Dedifferentiated amniotic fluid mesenchymal stem cell (primary cell): Measurements from ENCODE around the gene ACAN.

ENCODE experiments used
- DNase-seq: peaks from one replicate; pipeline ENCODE4 v3.0.0-alpha.2; 2016; ENCODE audit errors: extremely low spot score

ACAN gene

DNA sequence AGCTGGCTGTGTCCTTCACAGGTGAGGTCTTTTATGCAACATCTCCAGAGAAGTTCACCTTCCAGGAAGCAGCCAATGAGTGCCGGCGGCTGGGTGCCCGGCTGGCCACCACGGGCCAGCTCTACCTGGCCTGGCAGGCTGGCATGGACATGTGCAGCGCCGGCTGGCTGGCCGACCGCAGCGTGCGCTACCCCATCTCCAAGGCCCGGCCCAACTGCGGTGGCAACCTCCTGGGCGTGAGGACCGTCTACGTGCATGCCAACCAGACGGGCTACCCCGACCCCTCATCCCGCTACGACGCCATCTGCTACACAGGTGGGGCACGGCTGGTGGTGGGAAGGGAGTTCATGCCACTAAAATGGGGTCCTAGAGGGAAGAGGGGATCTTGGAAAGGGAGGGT, 40.1 kb downstream of the ACAN start:
- DNase-seq, result no peak

DNA sequence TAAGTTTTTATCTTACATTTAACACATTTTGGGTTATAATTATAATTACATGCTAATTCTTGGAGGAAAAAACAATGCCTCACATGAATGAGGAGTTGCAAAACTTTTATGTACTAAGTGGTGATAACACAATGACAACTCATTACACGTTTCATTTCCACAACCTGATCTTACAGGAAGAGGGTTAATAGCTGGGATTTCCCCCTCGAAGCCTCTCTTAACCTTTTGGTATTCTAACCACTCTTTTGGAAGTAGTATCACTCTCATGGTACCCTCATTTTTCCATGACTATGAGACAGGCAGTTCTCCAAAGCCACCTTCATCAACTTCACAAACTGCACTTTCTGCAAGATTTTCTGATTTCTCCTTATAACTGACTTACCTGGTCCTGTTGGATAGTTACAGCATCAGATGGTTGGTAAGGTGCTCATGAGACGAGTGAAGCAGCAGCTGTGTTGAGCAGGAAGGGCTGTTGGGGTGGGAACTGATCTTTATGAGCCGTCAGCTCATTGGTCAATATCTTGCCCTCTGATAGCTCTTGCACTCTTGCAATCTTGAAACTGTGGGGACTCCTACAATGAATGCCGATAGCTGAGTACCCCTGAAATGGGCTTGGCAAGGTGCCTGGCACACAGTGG, 41.6 kb downstream of the ACAN start:
- DNase-seq, result no peak

DNA sequence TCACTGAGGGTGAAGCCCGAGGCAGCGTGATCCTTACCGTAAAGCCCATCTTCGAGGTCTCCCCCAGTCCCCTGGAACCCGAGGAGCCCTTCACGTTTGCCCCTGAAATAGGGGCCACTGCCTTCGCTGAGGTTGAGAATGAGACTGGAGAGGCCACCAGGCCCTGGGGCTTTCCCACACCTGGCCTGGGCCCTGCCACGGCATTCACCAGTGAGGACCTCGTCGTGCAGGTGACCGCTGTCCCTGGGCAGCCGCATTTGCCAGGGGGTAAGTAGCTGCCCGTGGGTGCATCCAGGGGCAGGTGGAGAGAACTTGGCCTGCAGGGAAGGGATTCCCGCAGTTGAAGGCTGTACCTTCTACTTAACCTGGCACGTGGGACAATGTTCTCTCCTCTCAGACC, 42.4 kb downstream of the ACAN start:
- no peak for DNase-seq

DNA sequence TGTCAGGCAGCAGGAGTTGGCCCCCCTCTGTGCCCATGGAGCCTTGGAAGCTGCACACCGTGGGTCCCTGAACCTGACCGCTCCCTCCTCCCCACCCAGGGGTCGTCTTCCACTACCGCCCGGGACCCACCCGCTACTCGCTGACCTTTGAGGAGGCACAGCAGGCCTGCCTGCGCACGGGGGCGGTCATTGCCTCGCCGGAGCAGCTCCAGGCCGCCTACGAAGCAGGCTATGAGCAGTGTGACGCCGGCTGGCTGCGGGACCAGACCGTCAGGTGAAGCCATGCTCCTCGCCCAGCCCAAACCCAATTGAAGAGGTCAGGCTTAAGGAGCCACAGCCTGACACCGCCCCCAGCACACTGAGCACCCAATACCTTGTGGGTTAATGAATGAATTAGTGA, 43.9 kb downstream of the ACAN start:
- DNase-seq, result no peak

DNA sequence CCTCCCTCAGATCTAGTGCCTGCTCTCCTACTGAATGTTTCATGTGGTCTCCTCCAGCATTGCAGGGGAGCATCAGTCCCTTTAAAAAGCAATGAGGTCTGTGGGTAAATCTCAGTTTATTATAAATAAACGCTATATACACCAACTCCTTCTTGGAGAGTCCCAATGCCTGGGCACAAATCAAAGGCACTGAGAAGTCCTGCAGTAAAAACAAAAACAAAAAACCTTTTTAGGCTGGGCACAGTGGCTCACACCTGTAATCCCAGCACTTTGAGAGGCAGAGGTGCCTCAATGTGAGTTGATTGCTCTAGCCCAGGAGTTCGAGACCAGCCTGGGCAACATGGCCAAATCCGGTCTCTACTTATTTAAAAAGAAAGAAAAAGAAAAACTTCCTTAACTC, 45.0 kb downstream of the ACAN start:
- DNase-seq, result no peak

DNA sequence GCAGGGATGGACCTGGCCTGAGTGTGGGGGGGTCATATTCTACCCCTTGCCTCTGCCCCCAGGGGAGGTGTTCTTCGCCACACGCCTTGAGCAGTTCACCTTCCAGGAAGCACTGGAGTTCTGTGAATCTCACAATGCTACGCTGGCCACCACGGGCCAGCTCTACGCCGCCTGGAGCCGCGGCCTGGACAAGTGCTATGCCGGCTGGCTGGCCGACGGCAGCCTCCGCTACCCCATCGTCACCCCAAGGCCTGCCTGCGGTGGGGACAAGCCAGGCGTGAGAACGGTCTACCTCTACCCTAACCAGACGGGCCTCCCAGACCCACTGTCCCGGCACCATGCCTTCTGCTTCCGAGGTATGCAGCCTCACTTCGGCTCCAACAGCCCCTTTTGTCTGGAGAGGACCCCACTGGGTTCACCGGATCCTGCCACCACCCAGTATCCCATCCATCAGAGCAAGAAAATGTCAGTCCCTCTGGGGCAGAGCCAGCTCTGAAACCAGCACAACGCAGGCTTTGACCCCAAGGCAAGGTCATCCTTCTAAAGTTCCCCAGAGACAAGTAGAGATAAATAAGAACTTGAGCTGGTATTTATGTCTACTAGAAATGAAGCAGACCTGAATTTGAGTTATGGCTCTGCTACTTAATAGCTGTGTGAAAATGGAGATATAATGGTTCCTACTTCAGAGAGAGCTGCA, 46.3 kb downstream of the ACAN start:
- DNase-seq, result no peak

DNA sequence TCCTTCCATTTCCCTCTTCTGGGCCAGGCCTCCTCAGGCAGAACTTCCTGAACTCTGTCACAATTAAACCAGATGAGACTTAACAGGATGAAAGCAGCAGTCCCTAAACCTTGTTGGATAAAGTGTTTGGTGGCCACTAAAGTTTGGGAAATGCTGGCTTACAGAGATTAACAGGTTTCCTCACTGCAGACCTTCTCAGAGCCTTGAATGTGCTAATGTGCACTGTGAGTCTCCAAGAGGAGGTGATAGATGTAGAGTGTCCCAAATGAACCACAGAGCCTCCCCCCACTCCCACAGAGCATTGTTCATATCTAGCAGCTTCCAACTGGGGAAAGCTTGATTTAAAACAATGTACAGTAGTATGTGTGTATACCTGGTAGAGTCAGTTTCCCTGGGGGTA, 49.2 kb downstream of the ACAN start:
- DNase-seq, result no peak

DNA sequence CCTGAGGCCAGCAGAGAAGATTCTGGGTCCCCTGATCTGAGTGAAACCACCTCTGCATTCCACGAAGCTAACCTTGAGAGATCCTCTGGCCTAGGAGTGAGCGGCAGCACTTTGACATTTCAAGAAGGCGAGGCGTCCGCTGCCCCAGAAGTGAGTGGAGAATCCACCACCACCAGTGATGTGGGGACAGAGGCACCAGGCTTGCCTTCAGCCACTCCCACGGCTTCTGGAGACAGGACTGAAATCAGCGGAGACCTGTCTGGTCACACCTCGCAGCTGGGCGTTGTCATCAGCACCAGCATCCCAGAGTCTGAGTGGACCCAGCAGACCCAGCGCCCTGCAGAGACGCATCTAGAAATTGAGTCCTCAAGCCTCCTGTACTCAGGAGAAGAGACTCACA, 55.7 kb downstream of the ACAN start:
- DNase-seq, result no peak

DNA sequence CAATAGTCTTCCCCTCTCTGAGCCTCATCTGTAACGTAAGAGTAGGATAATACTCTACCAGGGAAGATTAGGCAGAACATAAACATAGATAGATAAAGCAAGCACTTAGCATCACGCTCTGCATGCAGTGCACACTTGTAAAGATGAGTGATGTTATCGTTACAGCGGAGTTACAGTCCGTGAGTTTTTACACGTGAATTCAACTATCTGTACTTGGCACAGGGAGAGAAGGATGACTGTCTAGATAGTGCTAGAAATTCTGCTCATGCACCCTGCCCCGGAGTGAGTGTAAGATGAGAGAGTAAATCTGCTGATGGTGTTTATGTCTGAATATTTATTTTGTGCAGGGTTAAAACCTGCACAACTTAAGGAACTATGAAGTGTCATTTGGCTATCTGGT, 56.3 kb downstream of the ACAN start:
- DNase-seq, result no peak

DNA sequence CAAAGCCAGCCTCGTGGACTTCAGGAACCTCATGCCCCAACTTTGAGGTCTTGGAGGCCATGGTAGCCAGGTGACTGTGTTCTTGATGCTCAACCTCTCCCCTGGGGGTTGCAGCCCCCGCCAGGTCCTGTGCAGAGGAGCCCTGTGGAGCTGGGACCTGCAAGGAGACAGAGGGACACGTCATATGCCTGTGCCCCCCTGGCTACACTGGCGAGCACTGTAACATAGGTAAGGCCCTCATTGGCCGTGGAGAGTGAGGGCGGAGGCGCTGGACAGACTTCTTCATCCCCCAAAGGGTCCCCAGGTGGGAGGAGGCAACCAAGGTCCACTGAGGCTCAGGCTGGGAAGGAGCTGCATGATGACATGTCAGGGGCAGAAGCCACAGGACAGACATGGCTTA, 57.0 kb downstream of the ACAN start:
- DNase-seq, result no peak

DNA sequence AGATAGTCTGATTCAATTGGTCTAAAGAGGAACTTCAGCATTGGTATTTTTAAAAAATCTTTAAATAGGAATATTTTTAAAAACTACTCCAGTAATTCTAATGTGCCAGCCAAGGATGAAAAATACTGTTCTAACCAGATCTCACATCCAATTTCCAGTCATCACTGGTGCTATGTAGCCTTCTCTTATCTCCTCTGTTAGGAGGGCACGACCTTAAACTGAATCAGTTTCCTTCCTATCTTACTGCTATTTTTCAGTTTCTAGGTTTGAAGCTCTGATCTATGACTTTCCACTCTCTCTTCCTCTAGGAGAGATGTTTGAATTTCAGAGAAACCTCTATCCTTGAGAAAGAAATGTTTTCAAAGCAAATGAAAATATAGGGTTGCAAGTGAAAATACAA, 60.2 kb downstream of the ACAN start:
- DNase-seq, result no peak

DNA sequence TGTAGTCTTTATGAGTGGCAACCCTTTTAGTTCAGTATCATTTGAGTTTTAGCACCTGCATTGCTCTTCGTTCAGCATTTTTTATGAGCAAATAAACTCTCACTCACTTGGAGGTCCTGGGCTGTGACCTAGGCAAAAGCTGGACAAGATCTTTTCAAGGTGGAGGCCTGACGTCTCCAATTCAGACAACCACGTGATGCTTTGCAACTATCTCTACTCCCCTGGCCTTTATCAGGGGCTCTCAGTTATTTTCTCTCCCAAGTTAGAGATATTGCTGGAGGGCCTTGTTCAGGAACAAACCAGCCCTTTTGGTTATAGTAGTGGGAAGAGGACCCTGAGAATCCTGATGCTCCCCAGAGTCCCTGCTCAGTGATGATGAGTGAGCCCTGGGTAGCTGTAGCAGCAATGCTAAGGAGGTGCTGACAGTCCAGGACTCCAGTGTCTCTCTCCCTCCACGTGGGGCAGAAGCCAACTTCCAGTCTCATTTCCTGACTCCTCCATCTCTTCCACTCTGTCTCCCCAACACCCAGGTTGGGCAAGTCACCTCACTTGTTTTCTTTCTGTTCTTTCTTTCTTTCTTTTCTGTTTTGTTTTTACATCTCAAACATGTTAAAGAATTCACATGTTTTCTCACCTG, 61.7 kb downstream of the ACAN start:
- DNase-seq, result no peak

DNA sequence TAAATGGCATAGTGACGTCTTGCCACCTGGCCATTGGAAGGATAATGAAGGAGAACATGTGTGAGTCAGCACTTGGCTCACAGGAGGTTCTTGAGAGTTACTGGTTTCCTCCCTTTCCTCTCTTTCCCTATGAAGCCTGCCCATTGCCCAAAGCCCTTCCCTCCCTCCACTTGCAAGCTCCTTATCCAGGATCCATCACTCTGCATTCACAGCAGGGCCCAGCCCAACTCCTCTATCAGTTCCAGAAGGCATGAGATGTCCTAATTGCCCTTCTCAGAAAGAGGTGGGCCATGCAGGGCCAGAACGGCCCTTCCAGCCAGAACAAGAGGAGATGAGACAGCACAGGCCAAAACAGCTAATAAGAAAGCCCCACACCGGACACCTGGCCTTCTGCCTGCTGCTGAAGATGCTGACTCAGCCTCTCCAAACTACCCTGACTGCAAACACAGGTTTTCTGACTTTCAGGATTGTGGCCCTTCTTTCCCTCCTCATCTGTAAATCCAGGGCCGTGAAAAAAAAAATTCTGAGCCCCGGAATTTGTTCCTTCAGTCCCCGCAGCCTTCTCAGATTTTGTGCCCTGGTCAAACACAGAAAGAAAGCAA, 62.4 kb downstream of the ACAN start:
- DNase-seq, result no peak

DNA sequence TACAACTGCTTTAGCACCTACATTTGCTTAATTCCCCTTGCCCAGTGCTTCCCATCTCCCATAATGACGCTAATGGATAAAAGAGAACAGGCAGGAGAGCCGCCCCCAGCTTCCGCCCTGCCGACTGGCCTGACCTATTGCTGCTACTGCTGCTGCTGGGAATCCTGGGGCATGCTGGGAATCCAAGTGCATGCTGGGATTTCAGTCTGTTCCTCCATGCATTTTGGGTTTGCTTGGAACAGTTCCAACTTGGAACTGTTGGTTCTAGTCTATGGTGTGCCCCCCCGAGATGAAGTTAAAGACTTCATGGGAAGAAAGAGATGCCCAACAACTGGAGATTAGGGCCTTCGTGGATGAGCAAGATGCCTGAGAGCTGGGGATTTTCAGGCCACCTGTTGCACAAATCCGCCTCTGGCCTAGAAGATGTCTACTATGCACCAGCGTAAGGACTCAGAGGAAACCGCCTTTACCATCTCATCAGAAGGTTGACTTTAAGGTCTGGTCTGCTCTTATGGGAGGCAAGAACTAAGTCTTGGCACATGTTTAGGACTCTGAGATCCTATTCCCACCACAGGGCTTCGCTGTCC, 63.2 kb downstream of the ACAN start:
- DNase-seq, result no peak

DNA sequence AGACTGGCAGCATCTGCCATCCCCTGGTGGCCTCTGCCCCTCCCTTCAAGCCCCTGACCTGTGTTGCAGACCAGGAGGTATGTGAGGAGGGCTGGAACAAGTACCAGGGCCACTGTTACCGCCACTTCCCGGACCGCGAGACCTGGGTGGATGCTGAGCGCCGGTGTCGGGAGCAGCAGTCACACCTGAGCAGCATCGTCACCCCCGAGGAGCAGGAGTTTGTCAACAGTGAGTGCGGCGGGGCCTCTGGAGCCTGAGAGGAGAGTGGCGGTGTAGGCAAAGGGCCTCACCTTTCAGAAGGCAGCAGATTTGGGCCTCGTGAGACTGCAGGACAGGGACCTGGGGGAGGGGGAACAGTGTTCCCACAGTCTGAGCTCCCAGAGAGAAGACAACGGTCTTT, 68.1 kb downstream of the ACAN start:
- DNase-seq, result no peak

DNA sequence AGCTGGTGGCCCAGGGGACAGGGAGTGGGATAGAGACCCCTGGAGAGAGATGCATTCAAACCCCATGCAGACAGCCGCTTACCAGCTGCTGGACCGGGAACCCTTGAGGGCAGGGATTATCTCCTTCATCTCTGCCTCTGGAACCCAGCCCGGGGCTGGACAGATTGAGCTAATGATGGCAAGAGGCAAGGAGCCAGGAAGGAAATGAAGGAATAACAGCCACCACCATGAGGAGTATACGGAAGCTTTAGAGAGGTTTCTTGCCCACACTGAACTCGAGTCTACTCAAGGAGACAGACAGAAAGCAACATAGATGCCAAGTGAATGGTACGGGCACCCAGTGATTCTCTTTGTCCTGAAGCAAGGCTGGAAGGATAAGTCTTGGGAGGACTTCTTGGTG, 68.9 kb downstream of the ACAN start:
- DNase-seq, result no peak

DNA sequence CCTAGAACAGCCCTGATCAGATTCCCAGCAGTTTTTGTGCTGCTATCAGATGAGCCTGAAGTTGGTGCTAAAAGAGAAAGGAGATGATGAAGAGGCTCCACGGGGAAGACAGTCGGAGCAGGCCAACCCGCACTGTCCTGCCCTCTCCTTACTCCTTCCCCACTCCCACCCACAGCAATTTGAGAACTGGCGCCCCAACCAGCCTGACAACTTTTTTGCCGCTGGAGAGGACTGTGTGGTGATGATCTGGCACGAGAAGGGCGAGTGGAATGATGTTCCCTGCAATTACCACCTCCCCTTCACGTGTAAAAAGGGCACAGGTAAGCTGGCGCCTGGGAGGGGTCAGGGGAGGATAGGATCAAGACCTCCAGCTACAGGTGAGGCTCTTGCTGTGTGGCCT, 69.5 kb downstream of the ACAN start:
- no peak for DNase-seq

DNA sequence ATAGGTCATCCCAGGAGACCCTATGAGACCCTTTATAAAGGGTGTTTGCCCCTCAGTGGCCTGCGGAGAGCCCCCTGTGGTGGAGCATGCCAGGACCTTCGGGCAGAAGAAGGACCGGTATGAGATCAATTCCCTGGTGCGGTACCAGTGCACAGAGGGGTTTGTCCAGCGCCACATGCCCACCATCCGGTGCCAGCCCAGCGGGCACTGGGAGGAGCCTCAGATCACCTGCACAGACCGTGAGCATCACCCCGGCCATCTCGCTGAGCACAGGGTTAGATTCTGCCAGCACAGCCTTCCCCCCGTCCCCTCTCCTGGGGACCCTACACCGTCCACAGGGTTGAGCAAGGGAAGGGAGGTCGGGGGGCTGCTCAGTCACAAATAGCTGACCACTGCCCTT, 70.5 kb downstream of the ACAN start:
- DNase-seq, result no peak

DNA sequence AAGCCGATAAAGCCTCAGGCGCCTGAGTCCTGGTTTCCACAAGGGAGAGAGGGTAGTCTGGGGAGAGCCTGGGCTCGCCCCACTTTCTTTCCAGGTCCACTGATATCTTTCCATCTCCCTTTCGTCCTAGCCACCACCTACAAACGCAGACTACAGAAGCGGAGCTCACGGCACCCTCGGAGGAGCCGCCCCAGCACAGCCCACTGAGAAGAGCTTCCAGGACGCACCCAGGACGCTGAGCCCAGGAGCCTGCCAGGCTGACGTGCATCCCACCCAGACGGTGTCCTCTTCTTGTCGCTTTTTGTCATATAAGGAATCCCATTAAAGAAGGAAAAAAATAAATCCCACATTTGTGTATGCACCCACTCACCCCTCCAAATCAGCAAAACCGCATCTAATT, 71.0 kb downstream of the ACAN start:
- DNase-seq, result no peak

DNA sequence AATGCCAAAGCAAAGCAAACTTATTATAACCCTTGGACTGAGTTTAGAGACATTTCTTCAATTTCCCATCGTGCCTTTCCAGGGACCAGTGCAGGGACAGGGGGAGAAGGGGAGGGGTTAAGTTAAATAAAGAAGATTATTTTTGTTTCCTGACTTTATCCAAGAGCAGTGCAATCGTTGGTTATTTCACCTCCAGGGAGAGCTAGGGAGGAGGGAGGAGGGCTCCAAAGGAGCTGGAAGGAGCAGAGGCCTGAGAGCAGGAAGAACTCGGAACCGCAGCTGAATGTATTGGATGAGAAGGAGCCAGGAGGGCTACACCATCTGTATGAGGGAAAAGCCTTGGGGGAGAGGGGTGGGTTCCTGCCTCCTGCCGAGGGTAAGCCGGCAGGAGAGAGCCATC, 71.4 kb downstream of the ACAN start:
- DNase-seq, result no peak

DNA sequence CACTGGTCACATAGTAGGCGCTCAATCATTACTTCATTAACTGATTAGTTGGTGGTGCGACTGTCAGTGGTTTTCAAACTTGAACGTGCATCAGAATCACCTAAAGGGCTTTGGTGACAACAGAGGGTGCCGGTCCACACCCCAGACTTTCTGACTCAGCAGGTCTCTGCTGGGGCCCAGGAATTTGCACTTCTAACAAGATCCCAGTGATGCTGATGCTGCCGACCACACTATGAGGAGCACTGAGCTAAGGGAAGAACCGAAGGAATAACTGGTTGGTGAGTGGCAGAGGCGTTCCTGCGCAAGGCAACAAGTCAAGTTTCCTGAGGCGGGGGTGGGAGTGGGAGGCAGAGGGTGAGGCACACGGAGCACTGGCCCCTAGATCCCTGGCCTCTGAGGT, 73.3 kb downstream of the ACAN start:
- DNase-seq, result no peak

DNA sequence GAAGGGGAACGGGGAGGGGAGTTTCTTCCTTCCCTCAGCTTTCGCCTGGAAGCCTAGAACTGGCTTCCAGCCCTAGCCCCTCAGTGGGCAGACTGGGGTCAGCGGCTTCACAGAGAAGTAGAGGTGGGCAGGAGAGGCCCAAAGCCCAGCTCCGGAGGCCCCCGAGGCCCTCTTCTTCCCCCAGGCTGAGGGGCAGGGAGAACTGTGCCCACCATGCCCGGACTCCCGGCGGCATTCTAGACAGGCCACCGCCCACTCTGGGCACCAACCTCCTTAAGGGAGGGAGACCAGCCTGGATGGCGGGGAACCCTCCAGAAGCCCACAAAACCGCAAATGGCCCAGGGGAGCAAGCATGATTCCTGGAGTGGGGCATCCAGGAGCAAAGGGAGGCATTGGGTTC, 74.2 kb downstream of the ACAN start:
- no peak for DNase-seq

DNA sequence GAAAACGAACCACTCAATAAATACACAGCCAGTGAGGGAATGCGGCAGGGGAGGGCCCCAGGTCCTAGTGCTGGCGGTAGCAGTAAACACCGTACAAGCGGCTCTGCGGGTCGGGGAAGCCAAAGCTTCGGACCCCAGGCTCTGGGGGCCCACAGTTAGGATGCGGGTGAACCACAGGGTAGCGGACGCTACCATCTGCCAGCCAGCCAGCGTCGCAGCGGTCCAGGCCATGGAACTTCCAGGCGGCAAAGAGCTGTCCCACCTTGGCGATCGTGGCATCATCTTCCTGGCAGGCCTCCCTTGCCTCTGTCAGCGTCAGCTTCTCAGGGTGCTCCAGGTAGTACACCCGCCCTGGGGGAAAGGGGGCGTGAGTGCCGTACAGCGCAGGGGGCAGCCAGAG, 74.7 kb downstream of the ACAN start:
- no peak for DNase-seq
